ENCODE data around the gene ELMOD3.
"Not testable (repeated sequence)": the region's sequence is repeated elsewhere in the genome, so short reads cannot be mapped to it uniquely, and the experiment has no call there.

ELMOD3 gene

DNA sequence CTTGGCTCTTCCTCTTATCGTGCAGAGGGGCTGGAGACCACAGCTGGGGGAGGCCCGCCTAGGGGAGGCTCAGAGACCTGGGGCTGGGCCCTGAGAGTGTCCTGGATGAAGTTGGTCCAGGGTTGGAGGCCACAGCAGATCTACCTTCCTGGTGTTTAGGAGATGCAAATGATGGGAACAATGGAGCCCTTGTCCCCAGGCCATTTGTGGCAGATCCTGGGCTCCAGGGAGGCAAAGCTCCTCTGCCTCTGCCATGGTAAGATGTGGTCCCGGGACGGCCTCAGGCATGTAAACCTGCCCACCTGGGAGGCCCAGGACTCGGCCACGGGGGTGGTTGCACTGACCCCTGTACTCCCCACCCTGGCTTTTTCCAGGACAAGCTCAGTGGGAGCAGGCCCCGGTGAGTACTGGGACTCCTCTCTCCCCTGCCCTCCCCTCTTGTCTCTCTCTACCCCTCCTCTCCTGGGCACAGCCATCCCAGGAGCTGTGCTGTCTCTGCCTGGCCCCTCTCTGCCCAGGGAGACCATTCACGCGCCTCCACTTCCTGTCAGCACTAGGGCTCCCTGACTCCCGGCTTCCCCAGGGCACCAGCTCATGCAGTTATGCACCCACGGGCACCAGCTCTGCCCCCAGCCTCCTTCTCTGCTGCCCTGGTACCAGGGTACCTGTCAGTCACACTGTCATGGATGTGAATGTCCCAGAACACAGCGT lies 74.8 kb downstream of the ELMOD3 start:
- DNase-seq, result no peak

DNA sequence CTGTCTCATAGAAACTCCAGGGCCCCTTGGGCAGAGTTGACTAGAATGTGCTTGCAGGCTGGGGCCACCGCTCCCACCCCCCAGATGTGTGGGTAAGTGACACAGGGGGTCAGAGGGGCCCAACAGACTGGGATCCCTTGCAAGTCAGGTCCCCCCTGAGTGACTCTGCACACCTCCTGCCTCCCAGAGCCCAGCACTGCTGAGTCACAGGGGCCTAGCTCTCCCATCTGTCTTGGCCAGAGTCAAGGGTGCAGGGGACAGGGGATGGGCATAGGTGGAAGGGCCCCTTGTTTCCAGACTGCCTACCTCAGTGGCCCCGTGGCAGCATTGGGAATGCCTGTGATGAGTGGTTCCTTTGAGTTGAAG lies 75.3 kb downstream of the ELMOD3 start:
- DNase-seq, result no peak

DNA sequence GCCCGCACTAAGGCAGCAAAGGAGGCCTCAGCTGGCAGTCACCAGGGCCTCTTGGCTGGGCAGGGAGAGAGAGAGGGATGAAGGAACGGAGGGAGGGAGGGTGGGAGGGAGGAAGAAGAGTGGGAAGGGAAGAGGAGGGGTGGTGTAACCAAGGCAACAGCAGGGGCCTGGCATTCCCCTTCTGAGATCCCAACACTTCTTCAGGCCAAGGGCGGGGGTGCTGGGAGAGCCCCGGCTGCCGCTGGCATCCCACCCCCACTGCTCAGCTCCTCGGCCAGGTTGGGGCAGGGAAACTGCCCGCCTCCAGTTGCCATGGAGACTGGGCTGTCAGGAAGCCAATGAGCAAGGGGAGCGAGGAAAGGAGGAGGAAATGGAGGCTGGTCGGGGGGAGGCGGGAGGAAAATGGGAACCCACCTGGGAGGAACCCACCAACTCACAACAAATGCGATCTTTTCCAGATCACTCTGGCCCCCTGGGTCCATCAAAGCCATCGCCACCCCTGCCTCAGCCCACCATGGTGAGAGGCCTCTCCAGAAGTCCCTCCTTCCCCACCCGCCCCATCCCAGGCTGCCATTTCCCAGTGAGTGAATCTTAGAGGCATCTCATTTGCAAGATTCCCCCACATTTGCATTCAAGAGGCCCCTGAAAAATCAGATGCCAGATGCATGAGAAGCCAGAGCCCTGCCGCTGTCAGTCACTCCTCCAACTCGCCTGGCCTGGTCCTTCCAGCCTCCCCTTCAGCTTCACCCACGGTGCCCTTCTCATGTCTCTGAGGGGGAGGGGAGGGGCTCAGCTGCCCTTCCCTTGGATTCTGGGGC lies 76.4 kb downstream of the ELMOD3 start:
- DNase-seq, result peak; percentile 74

DNA sequence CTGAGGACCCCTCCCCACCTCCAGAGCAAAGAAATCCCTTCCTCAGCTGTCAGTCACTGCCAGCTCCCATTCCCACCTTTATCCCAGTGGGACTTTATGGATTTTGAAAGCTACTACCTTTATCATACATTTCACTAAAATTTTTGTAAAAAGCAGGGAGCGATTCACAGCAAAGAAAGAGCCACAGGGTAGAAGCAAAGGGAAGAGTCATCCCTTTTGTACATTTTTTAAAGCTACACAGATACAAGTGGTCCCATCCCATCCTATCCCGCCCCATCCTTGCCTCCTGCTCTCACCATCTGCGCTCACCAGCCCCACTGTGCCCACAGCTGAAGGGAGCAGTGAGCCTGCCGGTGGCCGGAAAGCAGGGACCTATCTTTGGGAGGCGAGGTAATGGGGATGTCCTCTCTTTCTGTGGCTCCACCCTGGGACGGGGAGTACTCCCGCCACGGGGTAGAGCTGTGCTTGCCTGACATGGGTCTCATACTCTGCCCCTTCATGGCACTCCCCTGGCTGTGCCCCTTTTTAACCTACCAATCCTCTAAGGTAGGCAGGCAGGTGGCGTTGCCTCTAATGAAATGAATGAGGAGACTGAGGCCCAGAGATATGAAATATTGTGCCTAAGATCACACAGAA lies 77.1 kb downstream of the ELMOD3 start:
- DNase-seq, result no peak

DNA sequence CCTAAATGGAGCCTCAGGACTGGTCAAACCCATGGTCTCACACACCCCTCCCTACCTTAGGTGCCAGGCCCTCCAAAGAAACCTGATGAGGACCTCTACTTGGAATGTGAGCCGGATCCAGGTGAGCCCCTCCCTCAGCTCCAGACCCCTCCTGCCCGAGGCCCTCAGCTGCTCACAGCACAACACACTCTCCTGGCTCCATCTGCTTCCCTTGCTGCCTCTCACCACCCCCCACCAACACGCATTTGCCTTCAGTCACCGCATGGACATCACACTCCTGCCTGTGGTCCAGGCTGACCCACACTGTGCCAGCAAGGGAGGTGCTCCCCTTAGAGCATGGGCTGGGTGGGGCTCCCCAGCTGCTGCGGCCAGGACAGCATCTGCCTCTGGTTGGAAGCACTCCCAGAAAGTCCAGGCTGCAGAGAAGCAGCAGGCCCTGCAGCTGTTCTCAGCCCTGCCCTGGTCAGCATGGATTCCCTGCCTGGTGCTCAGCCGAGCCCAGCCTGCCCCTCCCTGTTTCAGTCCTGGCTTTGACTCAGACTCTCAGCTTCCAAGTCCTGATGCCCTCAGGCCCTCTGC lies 79.0 kb downstream of the ELMOD3 start:
- DNase-seq, result peak; percentile 90

DNA sequence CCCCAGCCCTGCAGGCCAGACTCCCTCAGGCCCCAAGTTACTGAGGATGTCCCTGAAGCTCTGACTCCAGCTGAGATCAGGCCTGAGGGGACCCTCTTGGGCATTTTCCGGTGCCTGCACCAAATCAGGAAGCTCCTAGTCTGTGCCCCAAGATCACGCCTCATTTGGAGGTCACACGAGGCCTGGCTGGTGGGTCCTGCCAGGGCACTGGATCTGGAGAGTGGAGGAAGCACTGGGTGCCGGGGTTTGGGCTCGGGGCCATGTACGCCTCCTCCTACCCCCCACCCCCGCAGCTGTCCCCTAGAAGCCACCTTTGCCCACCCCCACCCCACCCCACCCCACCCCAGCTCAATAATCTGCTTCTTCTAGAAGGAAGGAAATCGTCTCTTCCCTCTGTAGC lies 80.1 kb downstream of the ELMOD3 start:
- no peak for DNase-seq

DNA sequence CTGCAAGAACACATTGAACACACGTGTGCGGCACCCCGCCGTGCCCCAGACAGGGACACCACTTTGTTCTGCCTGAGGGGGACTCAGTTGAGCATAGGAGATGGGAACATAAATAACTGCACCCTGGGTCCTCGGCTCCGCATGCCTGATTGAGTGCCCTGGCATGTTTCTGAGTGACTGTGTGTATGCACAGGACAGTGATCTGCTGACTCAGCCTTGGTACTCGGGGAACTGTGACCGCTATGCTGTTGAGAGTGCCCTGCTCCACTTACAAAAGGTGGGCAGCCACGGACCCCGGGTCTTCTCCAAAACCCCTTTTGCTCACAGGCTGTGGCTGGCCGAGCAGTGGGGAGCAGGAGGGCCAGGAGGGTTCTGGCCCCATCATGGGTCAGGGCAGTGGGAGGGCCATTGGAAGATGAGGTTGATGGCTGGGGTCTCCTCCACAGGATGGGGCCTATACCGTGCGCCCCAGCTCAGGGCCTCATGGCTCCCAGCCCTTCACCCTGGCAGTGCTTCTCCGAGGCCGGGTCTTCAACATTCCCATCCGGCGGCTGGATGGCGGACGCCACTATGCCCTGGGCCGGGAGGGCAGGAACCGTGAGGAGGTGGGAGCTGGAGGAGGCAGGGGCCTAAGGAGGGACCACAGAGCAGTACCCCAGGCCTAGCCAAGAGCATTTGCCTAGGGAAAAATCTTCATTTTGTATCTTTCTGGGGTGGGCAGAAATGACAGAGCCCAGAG lies 80.8 kb downstream of the ELMOD3 start:
- peak; percentile 20 for DNase-seq

DNA sequence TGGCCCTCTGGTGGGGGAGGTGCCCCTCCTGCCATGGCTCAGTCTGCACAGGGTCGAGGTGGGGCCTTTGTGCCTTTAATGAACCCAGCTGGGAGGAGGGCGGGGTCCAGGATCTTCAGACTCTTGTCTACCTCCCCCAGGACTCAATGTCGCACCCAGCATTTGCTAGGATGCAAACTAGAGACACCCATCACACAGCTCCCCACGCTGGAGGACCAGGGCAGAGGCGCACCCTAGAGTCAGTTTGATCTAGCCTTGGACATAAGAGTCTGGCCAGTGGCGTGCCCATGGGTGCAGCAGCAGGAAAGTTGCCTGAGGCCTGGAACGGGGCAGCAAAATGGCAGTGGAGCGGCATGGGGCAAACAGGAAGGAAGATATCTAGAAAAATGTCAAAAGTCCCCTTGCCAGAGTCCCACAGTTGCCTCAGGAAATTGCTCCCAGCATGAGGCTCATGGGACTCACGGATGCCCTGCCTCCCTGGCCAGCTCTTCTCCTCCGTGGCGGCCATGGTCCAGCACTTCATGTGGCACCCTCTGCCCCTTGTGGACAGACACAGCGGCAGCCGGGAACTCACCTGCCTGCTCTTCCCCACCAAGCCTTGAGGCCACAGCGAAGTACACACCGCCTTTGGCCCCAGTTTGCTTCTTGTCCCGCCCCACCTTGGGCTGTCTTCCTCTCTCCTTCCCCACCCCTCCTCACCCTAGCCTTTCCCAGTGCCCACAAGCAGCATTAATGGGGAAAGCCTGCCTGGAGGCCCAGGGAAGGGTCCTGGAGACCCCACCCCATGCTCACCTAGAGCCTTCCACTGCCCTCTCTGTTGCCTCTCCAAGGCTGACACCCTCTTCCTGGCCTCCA lies 81.6 kb downstream of the ELMOD3 start:
- DNase-seq, result peak; percentile 39

DNA sequence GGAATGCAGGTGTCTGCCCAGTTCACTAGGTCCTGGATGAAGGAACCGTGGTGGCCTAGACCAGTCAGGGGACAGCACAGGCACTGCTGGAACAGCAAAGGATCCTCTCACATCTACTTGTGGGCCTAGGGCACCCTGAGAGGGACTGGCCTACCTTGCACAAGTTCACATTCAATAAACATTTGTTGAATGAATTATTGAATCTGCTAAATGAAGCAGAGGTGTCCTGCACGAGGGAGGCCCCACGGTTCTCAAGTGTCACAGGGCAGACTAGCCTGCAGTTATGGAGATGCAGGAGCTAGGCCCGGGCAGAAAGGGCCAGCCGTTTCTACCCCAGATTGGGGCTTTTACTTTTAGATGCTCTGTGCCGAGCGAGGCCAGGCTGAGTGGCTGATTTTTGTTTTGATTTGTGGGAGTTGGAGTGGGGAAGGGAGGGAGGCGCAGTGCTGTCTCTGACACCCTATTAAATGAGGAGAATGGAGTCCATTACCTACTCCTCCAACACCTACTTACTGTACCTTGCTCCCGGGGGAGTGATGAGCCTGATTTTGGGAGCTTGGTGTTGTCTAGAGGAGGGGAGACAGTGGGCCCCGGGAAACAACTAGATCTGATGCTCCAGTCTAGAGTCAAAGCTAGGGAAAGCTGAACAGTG lies 82.4 kb downstream of the ELMOD3 start:
- DNase-seq, result no peak

DNA sequence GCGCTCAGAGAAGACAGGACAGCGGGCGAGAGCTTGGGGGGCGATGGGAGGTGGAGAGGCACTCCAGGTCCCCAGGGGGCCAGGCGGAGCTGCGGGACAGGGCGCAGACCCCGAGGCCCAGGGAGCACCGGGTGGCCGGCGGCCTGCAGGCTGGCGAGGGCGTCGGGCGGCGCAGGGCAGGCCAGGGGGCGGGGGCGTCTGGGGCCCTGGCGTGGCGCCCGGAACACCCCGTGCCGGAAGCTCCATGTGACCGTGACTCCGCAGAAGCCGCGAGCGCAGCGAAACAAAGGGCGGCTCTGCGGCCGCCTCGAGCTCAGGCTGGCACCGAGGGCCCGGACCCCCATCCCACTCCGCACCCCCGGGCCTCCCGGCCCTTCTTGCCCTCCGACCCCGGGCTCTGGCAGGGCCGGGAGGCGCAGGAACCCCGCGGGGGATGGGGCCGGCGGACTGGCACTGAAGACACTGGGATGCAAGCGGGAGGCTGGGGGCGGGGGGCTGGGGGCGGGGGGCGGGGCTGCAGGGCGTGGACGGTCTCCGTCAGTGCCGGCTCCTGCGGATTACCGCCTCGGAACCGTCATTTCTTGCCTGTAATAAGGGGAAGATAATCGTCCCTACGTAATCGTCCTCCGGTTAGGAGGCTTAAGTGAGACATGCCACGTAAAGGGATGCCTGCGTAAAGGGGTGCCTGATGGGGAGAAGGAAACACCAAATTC lies 83.1 kb downstream of the ELMOD3 start:
- peak; percentile 86 for DNase-seq

DNA sequence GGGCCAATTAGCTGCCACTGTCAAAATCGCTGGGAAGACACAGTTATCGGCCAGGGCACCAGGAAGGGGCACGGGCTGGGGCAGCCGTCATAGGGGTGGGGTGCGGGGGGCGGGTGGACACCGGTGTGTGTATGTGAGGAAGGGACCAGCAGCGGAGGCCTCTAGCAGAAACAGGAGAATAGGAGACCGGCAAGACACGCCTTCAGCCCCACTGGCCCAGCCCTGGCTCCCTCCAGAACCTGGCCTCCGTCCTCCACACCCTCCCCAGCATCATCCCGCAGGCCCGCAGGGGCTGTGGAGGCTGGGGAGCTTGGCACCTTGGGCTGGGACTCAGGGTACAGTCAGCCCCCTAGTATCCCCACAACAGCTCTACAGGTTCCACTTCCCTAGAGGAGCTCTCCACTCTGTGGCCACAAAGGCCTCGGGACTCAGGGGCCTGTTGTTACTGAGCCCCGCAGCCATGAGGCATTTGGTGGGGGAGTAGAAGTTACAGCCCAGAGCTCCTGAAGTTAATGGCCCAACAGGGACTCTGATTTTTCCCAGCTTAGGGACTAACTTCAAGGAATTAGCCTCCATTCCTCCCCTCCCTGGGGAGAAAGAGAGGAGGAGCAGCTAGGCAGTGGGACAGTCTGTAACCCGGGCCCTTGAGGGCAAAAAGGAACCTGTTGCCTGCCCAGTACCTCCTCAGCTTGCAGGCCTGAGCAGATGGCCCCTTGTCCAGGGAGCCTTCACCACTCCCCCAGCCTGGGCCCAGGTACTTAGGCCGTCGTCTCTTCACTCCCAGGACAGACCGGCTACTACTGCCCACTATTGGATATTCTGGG lies 83.8 kb downstream of the ELMOD3 start:
- peak; percentile 42 for DNase-seq

DNA sequence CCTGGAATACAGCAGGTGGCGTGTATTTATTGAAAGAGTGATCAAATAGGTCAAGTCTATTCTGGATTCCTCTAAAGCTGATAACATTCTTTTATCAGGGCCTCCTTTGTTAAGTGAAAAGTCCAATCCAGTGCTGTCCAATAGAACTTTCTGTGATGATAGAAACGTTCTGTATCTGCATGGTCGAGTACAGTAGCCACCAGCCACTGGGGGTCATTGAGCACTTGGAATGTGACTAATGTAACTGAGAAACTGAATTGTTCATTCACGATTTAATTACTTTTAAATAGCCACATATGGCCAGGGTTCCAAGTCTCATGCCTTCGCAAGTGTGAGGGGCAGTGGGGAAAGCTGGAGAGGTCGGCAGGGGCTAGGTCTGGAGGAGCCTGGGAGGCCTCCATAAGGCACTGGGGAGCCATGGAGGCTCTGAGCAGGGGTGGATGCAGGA lies 84.5 kb downstream of the ELMOD3 start:
- DNase-seq, result no peak

DNA sequence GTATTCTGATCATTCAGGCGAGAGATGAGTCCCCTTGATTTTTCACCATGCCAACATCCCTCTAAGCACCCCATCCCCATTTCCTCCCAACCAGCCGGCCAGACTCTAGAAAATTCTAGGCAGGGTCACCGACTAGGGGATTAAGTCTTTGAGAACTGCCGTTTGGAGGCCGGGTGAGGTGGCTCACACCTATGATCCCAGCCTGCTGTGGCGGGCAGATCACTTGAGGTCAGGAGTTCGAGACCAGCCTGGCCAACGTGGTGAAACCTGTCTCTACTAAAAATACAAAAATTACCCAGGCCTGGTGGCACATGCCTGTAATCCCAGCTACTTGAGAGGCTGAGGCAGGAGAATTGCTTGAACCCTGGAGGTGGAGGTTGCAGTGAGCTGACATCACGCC lies 85.0 kb downstream of the ELMOD3 start:
- not testable (repeated sequence) for DNase-seq

DNA sequence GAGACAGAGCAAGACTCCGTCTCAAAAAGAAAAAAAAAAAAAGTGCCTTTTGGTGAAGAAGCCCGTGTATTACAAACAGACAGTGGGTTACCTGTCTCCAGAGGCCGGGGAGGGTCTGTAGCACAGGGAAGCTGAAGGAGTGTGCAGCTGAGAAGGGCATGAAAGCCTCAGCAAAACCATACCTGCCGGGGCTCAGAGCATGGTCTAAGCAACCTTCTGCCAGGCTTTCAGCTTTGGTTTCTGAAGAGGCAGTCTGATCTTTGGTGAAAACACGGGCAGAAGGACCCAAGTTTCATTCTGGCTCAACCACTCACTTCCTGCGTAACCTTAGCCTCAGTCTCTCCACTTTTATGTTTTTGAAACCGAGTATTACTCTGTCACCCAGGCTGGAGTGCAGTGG lies 85.4 kb downstream of the ELMOD3 start:
- DNase-seq, result no peak

DNA sequence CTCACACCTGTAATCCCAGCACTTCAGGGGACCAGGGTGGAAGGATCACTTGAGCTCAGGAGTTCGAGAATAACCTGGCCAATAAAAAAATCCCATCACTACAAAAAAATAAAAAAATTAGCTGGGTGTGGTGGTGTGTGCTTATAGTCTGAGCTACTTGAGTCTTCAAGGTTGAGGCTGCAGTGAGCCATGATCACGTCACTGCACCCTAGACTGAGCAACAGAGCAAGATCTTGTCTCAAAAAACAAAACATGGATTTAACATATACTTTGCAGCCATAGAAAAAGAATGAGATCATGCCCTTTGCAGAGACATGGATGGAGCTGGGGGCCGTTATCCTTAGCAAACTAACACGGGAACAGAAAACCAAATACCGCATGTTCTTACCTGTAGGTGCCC lies 86.2 kb downstream of the ELMOD3 start:
- DNase-seq, result no peak
